ENCODE measurements around the gene RGCC.

RGCC gene

GRCh38 chr13:41454170-41454569, 3.2 kb upstream of the RGCC start:
- DNase-seq = no peak

GRCh38 chr13:41455725-41456419, 1.5 kb upstream of the RGCC start:
- DNase-seq = no peak

GRCh38 chr13:41457589-41458186, 338 bp downstream of the RGCC start:
- no peak for DNase-seq

GRCh38 chr13:41458187-41458760, 924 bp downstream of the RGCC start:
- DNase-seq = no peak

GRCh38 chr13:41458761-41459431, 1.5 kb downstream of the RGCC start:
- DNase-seq = peak; percentile 12

- no peak for DNase-seq
Measured at GRCh38 chr13:41459432-41460073, 2.2 kb downstream of the RGCC start.

- DNase-seq = no peak
Measured at GRCh38 chr13:41460074-41460465, 2.7 kb downstream of the RGCC start.

GRCh38 chr13:41460930-41461329, 3.6 kb downstream of the RGCC start:
- DNase-seq = no peak

- DNase-seq = no peak
Measured at GRCh38 chr13:41461527-41462139, 4.3 kb downstream of the RGCC start.

GRCh38 chr13:41462427-41462826, 5.1 kb downstream of the RGCC start:
- DNase-seq = no peak

- no peak for DNase-seq
Measured at GRCh38 chr13:41463838-41464602, 6.7 kb downstream of the RGCC start.

GRCh38 chr13:41465241-41465847, 8.0 kb downstream of the RGCC start:
- DNase-seq = no peak

GRCh38 chr13:41465898-41466320, 8.6 kb downstream of the RGCC start:
- DNase-seq = no peak

GRCh38 chr13:41467425-41467945, 10.1 kb downstream of the RGCC start:
- DNase-seq = no peak

- no peak for DNase-seq
Measured at GRCh38 chr13:41468631-41469030, 11.3 kb downstream of the RGCC start.

- DNase-seq = no peak
Measured at GRCh38 chr13:41470196-41470595, 12.8 kb downstream of the RGCC start.

GRCh38 chr13:41471785-41472184, 14.4 kb downstream of the RGCC start:
- no peak for DNase-seq

GRCh38 chr13:41487222-41487621, 29.9 kb downstream of the RGCC start:
- DNase-seq = no peak

- no peak for DNase-seq
Measured at GRCh38 chr13:41488124-41488523, 30.8 kb downstream of the RGCC start.

- no peak for DNase-seq
Measured at GRCh38 chr13:41490371-41491015, 33.1 kb downstream of the RGCC start.

- DNase-seq = no peak
Measured at GRCh38 chr13:41491436-41491835, 34.1 kb downstream of the RGCC start.

Data from NCI-H748 treated with DMSO at 0.1 percent for 48 hours (cell line).